NCI-H1930 (cell line): ENCODE measurements around the gene NARF.
A peak's percentile ranks its signal among the peaks of the same experiment; 100 is the strongest.

Experiments used
- DNase-seq, 2 experiments: peaks; one replicate each; lab custom pipeline; 2025; lab: John Stamatoyannopoulos, UW

Gene NARF

DNA sequence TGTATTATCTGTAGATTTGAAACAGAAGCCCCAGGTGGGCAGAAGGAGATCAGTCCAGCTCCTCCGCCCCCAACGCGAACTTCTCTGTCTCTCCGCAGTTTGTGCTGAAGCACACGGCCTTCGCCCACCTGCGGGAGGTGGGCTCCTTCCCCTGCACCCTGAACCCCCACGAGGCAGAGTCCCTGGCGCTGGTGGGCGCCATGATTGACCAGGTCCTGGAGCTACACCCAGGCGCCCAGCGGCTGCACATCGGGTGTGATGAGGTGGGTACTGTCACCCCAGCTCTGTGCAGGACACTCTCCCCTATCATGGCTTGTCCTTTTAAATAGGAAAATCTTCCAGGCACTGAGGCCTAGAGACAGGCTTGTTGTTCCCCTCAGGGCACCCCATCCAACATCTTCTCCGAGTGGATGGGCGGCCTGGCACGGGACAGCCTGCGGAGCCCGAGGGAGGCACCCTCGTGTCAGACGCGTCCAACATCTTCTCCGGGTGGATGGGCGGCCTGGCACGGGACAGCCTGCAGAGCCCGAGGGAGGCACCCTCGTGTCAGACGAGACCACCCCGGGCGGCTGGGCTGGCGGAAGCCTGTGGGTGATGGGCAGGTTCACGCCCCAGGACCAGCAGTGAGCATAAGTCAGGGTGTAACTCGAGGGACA lies 24.9 kb upstream of the NARF start:
- DNase-seq, result no peak

DNA sequence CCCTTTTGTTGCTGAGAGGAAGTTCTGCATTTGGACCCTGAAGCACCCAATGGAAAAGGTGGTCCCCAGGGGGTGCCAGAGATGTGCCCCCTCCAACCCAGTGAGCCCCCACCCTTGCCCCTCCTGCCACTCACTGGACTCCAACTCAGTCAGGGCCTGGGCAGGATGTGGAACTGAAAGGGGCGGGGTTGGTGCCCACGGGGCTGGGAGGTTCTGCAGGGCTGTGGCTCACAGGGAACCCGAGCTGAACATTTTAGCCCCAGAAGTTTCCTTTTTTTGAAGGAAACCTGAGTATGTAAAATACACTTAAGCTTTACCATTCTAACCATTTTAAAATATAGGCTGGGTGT lies 24.4 kb upstream of the NARF start:
- no peak for DNase-seq

DNA sequence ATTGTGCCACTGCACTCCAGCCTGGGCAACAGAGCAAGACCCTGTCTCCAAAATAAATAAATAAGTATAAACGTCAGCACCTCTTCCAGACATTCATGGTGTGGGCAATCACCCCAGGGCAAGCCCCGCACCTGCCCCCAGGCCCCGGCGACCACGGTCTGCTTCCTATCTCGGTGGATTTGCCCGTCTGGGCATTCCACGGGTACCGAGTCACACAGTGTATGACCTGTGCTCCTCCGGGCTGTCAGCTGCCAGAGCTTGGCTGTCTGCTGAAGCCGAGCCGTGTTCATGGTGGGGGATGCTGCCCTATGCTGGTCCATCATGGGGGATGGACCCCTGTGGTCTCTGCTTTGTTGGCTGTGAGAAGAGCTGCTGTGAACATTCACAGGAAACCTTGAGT lies 23.4 kb upstream of the NARF start:
- DNase-seq, result no peak

DNA sequence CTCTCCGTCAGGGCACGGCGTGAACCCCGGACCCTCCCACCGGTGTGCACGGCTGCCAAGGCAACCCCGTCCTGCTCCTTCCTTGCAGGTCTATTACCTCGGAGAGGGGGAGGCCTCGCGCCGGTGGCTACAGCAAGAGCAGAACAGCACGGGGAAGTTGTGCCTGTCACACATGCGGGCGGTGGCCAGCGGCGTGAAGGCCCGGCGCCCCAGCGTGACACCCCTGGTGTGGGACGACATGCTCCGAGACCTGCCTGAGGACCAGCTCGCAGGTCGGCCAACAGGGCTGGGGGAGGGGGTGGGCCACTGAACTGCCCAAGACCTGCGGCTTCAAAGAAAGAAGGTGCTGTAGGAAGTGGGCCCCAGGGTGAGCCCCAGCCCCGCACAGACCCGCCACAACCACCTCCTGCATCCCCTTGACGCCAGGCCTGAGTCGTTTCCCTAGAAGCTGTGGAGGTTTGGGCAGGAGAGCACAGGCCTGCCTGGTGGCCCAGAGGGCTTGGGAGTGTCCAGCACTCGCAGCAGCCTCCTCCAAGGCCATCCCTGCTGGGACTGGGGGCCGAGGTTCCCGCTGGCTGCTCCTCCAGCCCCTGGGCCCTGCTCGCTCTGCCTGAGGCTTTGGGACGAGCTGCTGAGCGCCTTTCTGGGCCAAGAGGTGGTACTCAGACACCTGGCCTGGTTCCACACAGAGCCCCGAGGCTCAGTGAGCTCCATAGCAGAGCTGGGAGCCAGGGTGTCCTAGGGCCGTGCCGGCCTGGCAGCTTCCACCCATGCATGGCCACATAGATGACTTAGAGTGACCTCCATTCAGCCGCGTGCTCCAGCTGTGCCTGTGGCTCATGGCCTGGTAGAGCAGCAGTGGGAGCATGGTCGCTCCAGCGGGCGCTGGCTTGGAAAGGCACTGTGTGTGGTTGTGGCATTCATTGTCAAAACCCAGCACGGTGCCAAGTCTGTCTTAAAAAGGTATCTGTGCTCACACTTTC lies 22.6 kb upstream of the NARF start:
- no peak for DNase-seq

DNA sequence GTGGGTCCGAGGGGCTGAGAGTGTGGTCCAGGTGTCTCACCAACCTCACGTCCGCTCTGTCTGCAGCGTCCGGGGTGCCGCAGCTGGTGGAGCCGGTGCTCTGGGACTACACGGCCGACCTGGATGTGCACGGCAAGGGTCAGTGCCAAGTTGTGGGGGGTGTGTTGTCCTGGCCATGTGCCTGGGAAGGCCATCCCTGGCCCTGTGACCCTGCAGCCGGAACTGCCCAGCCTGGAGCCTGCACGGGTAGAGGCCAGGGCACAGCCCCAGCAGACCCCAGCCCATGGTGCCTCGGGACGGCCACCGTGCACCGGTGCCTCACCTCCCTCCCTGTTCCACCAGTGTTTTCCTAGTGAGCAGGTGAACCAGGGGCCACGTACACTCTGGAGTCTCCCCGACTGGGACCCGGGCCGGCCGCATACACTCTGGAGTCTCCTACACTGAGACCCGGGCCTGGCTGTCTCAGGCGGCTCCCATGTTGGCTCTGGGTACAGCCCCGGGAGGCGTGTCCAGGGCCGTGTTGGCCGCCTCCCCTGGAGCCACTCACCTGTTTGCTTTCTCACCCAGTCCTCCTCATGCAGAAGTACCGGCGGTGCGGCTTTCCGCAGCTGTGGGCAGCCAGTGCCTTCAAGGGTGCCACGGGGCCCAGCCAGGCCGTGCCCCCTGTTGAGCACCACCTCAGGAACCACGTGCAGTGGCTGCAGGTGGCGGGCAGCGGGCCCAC lies 21.8 kb upstream of the NARF start:
- DNase-seq, result no peak

DNA sequence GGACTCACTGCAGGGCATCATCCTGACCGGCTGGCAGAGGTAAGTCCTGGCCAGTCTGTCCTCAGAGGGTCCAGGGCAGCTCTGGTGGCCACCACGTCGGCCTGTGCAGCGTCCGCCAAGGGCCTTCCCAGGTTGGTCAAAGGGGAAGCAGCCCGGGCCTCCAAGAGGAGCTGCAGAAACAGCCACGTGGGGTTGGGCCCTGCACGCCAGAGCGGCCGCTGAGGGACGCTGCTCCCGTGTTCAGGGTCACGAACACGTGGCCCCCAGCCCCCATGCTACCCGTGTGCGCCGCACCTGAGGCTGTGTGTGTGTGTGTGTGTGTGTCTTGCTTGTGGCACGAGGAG lies 21.2 kb upstream of the NARF start:
- DNase-seq, result no peak

DNA sequence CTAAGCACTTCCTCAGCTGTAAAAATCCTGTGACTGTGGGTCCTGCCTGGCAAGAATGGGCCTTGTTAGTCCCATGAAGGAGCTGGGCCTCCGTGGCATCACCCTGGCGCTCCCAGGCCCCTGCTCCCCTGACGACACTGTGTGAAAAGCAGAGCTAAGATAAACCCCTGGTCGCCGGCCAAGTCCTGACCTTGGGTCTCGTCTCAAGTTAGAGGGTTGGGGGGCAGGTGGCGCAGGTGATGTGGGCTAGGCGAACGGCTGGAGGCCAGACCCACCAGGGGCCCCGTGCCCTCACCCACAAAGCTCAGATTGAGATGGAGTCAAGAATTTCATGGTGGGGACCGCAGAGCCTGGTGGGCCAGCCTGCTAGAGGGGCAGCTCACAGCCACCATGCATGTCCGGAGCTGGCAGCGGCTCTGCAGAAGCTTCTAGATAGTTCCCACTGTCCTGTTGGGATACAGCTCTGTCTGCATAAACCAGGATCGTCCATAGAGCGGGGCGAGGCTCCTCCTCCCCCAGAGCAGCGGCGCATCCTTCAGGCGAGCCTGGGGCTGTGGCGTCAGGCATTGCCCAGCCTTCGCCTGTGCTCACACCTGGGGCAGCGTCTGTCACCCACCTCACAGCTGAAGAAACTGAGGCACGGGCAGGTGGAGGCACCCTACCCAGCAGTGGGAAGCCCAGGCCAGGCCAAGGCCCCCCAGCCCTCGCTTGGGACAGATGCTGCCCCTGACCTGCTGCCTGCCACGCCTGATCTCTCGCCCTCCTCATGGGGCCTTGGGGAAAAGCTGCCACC lies 19.9 kb upstream of the NARF start:
- no peak for DNase-seq

DNA sequence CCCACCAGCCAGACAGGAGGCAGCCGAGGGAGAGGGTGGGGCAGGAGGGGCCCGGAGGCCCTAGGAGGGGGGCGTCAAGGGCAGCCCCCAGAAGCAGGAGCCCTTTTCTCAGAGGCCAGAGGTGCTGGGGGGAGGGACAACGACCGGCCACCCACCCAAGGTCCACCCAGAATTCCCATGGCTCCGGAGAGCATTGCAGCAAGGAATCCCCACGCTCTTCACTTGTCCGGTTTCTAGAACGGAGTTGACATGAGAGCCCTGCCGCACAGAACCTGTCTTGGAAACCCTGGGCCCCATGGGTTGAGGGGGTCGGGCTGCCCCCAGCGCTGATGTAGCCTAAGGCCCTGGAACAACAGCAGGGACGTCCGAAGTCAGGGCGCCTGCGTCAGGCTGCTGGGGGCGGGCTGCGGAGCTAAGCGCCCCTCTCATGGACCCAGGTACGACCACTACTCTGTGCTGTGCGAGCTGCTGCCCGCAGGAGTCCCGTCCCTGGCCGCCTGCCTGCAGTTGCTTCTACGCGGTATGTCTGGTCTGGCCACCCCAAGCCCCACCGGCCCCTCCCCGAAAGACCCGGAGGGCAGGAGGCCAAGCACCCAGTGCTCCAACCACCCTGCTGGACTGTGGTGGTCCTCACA lies 19.2 kb upstream of the NARF start:
- DNase-seq, result no peak

DNA sequence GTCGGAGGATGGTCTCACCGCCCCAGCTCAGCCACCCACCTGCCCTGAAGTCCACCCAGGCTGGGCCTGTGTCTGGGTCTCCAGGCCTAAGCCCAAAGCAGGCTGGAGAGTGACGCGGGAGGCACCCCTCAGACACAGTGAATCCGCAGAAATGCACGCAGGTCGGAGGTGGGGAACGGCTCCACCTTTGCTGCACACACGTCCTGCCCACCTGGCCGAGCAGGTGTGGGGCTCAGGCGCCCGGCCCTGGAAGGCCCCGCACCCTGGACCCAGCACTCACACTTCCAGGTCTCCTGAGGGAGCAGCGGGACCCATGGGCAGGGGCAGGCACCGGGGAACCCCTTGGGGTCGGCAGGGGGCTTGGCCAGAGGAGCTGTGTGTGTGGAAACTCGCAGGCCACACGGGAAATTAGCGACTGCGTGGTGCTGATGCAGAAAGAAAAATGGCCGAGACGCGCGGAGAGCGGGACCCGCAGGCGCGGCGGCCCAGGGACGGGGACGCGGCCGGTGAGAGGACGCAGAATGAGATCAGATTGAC lies 18.6 kb upstream of the NARF start:
- DNase-seq, result no peak

DNA sequence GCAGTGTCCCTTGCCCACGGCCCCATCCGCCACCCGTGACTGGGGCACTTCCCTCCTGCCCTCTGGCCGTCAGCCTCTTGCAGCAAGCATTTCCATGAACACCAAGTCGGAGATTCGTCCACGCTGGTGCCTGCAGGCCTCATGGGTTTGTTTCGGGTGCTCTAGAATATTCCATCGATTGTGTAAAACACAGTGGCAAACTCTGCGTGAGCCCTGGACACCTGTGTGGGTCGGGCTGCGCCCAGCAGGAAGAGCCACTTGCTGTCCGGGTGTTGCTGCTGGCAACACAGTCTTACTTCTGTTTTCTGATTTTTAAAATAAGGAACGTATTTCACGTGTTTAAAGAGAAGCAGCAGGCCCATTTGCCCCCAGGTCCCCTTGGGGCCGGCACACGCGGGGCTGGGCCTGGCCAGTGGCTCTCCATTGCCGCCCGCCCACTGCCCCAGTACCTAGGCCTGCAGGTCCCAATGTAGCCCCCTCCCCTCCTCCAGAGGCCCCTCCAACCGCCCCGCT lies 18.0 kb upstream of the NARF start:
- no peak for DNase-seq

DNA sequence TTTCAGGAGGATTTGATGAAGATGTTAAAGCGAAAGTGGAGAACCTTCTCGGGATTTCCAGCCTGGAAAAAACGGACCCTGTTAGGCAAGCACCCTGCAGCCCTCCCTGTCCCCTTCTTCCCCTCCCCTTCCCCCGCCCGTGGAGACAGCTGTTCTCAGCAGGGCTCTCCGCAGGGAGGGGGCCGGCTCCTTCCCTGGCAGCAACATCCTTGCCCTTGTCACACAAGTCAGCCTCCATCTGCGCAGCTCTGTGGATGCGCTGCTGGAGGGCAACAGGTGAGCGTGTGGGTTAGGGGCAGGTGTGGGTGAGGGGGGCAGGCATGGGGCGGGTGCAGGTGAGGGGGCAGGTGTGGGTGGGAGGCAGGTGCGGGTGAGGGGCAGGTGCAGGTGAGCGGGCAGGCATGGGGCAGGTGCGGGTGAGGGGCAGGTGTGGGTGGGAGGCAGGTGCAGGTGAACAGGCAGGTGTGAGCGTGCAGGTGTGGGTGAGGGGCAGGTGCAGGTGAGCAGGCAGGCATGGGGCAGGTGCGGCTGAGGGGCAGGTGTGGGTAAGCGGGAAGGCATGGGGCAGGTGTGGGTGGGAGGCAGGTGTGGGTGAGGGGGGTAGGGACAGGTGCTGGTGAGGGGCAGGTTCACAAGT lies 17.4 kb upstream of the NARF start:
- DNase-seq, result peak in 1 of 2 experiments; percentile 23

DNA sequence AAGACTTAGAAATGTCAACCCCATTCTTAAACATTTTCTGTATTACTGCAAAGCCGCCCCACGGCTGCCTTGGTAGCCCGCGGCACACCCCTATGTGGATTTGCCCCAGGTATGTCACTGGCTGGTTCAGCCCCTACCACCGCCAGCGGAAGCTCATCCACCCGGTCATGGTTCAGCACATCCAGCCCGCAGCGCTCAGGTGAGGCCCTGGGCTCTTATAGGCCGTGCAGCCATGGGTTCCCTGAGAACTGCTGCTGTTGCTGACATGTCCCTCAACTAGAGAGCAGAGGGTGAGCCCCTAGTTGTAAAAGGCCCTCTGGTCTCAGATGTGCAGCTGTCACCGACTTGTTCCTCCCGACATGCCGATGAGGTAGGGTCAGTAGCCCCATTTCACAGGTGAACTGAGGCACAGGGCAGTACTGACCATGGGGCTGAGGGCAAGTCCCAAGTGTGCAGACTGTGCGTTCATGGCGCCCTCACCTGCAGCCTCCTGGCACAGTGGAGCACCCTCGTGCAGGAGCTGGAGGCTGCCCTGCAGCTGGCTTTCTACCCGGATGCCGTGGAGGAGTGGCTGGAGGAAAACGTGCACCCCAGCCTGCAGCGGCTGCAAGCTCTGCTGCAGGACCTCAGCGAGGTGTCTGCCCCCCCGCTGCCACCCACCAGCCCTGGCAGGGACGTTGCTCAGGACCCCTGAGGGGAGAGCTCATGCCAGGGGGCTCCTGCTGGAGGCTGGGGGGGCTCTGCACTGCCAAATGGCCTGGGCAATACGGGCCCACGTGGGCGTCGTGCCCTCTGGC lies 16.7 kb upstream of the NARF start:
- DNase-seq, result no peak

DNA sequence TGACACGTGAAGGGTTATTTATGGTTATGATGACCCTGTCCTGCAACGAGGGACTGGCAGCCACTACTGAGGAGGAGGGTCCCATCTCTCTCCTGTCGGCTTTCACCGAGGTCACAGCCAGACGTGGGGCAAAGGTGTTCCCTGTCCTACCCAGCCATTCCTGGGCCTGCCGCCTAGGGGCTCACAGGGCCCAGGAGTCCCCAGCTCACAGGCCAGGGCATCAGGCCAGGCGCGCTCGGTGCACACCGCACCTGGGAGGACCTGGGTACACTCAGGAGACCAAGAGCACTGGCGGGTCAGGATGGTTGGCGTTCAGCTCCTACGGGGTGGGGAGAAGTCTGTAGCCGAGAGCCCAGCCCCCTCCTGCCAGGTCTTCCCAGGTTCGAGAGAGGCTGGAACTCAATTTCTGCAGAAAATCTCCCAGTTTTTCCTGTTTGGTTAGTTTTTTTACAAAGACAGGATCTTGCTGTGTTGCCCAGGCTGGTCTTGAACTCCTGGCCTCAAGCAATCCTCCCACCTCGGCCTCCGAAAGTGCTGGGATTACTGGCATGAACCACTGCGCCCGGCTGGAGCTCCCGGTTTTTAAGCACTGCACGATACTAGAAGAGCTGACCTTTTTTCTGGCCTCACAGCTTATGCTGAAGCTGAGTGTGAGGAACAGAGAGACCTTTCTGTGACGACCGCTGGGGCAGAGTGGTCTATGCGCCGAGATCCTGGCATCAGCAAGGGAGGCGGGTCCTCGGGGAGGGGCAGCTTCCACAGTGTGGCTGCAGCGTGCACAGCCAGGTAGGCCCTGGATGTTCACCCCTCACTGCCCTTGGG lies 15.7 kb upstream of the NARF start:
- DNase-seq, result no peak

DNA sequence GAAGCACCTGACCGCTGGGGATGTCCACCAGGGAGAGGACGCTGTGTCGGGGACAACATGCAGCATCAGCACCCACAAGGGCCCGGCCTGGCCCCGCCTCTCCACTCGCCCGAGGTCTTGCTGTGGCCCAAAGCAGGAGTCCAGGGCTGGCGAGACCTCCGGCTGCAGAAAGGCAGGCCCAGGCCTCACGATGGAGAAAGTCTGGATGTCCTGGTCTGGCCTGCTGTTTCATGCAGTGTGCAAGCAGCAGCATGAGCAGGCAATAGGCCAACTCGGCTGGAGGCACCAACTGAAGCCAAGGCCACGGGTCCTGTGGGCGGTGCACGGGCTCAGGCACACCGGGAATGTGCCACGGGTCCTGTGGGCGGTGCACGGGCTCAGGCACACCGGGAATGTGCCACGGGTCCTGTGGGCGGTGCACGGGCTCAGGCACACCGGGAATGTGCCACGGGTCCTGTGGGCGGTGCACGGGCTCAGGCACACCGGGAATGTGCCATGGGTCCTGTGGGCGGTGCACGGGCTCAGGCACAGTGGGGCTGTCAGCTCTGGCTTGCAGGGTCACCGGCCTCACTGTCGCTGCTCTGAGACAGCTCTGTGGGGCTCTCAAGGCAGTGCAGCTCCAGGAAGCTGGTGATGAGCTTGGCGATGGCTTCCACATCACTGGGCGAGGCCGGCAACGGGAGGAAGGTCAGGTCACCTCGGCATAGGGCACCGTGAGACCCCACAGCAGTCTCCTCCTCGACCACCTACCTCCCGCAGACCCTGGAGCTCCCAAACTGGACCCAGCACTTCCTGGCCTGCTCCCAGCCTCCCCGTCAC lies 14.9 kb upstream of the NARF start:
- no peak for DNase-seq

DNA sequence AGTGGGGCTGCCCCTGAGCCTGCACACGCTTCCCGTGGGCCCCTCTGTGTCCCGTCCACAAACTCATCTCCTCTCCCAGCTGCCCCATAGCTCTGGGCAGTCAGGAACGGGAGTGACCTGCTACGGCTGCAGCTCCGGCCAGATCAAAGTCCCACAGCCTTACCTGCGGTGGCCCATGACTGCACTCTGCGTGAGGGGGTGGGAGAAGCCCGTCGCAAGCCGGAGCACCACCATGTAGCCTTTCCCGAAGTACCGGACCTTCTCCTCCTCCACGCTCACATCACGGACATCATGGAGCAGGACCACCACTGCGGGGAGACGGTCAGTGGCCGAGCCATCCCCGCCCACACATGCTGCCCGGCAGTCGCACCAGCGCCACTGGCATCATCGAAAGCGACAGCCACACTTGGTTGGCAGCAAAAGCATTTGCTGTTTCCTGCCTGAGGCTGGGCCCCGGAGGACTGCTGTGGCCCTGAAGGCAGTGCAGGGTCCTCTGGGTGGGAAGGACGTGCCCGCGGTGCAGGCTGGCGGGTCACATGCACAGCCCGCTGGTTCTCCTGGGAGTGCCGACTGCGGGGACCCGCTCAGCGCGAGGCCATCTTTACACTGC lies 14.2 kb upstream of the NARF start:
- no peak for DNase-seq

DNA sequence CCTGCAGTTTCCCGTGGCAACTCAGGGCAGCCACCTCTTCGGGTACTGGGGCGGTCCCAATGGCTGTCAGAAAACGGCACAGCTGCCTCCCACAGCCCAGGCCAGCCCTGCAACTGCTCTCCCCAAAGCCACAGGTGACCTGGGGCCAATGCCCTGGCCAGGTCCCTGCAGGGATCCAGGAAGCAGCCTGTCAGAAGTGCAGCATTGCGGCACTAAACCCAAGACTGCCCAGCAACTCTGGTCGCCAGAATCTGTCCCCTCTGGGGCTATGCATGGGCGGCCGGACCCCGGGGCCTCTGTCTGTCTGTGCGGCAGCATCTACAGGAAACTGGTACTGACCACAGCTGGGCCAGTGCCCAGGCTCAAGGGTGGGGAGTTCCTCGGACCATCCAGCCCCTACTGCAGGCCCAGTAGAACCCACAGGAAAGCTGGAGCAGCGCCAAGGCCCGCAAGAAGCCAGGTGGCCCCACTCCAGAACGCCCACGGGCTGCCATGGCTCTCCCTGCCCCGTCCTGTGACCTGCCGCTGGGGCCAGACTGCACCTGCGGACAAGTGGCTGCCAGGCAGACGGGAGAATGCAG lies 13.5 kb upstream of the NARF start:
- DNase-seq, result no peak

DNA sequence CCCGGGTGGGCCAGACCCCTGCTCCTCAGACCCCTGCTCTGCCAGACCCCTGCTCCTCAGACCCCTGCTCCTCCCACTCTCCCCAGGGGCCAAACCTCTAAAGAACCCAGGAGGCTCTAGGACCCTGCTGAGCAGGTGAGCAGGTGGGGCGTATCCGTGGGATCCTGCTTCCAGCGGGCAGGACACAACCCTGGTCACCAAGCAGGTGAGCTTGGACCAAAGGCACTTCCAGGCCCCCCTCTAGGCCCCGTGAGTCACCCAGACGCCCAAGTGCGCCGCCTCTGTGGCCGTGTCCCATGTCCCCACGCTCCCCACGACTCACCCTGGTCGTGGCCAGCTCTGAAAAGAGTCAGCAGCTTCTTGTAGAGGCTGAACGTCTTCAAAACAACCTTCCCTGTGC lies 13.0 kb upstream of the NARF start:
- no peak for DNase-seq
